Activated T-cell treated with anti-CD3 and anti-CD28 coated beads for 24 hours (primary cell): ENCODE measurements around the gene TRAPPC11.
A peak's percentile ranks its signal among the peaks of the same experiment; 100 is the strongest.
"Not testable (repeated sequence)": the region's sequence is repeated elsewhere in the genome, so short reads cannot be mapped to it uniquely, and the experiment has no call there.

Experiments
- DNase-seq: peaks from one replicate; pipeline ENCODE4 v3.0.0-alpha.2; 2020; ENCODE audit warnings: low read depth

Gene TRAPPC11

DNA sequence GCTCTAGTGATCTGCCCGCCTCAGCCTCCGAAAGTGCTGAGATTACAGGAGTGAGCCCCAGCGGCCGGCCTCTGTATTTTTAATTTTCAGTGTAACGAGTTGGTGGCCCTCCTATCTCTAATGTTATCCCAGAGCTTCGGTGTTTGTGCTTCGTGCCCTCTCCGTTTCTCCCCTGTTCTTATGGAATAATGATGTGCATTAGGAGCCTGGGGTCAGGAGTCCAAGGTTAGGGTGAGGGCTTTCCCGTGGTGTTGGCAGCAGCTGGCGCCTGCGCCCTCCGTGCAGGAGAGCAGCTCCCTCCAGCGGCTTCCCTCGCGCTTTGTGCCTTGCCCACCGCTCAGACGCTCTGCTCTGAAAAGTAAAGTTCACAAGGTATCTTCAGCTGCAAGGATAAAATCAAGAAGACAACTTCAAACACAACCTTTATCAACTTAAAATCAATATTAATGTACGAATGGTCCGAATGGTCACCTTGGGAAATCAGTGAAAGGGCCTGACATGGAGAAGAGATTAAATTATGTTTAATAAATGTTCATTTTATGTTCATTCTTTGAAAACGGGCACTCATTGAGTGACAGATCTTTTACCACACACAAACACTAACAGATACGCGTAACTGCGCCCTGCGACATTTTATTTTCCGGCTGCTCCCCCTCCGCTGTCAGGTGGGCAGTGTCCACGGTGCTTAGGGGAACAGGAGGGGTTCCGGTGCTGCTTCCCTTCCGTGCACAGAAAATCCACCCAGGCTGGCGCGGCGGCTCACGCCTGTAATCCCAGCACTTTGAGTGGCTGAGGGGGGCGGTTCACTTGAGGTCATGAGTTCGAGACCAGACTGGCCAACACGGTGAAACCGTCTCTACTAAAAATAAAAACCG lies 62.4 kb downstream of the TRAPPC11 start:
- peak; percentile 24 for DNase-seq

DNA sequence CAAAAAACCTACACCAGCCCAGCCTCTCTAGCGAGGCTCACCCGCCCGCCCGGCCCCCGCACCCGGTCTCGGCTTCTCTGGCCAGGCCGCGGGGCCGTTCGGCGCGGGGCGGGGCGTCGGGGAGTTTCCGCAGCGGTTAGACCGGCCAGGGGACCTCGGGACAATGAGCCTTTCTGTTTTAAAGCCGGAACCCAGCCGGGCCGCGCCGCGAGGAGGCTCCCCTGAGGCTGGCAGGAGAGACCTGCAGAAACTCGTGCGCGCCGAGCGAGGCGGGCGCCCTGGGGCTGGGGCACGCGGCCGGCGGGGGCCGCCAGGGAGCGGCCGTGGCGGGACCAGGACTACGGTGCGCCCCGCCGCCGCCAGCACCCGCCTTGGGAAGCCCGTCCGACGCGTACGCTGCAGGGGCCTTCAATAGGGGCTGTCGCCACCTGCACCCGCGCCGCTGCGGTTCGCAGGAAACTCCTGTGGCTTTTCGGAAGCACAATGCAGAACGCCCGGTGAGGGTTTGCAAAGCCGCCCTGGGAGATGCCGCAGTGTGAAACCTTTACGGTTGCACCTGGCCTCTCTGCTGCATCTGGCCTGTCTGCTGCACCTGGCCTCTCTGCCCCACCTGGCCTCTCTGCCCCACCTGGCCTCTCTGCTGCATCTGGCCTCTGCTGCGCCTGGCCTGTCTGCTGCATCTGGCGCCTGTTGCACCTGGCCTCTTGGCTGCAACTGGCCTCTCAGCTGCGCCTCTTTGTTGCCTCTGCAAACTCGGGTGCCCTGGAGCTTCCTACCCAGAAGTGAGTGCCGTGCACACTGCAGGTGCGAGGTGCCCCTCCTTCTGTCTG lies 63.9 kb downstream of the TRAPPC11 start:
- DNase-seq: peak; percentile 20

DNA sequence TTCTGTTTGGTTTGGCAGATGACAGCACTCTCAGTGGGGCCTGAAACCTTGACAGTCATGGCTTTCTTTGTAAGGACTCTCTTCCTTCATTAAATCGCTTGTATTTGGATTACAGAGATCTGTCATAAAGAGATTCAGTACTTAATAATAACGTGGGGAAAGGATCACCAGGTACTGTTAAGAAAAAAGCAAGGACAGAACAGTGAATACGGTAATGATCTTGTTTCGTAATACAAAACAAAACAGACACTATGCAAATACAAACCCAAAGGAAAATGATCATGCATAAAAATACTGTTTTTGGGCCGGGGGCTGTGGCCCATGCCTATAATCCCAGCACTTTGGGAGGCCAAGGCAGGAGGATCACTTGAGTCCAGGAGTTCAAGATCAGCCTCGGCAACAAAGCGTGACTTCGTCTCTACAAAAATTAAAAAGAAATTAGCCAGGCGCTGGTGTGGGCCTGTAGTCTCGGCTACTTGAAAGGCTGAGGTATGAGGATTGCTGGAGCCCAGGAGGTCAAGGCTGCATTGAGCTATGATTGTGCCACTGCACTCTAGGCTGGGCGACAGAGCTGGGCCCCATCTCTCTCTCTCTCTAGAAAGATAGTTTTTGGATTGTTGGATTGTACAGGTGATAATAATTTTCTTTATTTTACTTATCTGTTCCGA lies 64.6 kb downstream of the TRAPPC11 start:
- DNase-seq: no peak

DNA sequence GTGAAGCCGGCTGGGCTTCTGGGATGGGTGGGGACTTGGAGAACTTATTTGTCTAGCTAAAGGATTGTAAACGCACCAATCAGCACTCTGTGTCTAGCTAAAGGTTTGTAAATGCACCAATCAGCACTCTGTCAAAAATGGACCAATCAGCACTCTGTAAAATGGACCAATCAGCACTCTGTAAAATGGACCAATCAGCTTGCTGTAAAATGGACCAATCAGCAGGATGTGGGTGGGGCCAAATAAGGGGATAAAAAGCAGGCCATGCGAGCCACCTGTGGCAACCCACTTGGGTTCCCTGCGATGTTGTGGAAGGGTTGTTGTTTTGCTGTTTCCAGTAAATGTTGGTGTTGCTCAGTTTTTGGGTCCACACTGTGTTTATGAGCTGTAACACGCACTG lies 66.5 kb downstream of the TRAPPC11 start:
- not testable (repeated sequence) for DNase-seq

DNA sequence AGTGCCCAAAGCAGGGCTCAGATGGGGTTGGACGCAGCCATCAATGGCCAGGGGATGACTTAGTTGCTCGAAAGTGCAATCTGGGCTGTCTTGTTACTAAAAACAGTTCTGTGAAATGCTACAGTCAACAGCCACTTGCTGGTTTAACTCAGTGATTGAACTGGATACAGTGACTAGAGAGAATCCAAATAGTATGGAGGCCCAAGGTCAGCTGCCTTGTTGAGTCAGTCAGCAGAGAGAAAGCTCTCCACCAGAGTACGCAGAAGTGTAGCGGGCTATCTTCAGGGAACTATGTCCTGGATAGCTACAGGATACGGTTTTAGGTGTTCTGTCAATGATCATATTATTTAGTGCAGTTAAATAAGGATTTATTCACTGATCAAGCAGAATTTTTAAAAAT lies 68.4 kb downstream of the TRAPPC11 start:
- DNase-seq: no peak

DNA sequence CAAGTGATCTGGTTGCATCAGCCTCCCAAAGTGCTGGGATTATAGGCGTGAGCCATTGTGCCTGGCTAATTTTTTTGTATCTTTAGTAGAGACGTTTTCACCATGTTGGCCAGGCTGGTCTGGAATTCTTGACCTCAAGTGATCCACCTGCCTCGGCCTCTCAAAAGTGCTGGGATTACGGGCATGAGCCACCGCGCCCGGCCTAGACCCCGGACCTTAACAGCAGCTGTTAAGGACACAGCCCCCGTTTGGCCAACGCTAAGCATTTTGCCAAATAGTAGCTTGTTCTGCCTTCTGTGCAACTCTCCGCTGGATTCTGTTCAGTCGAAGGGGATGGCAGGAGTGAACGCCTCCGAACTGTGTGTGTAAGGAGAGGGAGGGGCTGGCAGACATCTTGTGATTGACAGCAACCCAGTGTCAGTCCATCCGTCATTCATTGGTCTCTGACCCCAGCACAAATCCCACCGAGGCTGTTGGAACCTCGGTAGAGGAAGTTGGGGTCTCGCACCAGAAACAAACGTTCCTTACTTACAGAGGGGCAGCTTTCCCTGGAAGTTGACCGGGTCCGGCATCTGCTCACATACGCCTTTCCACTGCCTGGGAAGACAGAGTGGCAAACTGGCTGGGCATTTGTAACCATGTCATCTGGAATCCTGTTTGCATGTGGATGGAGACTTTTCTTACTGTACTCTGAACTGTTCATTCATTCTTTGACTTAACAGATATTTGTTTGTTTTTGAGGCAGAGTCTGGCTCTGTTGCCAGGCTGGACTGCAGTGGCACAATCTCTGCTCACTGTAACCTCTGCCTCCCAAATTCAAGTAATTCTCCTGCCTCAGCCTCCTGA lies 69.4 kb downstream of the TRAPPC11 start:
- no peak for DNase-seq

DNA sequence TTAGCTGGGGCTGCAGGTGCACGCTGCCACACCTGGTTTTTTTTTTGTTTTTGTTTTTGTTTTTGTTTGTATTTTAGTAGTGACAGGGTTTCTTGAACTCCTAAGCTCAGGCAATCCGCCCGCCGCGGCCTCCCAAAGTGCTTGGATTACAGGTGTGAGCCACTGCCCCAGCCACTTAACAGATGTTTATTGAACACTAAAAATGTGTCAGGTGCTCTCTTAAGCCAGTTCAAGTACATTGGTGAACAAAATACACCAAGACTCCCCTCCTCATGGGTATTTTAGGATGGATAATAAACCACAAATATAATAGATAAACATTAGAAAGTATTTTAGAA lies 69.9 kb downstream of the TRAPPC11 start:
- DNase-seq: no peak

DNA sequence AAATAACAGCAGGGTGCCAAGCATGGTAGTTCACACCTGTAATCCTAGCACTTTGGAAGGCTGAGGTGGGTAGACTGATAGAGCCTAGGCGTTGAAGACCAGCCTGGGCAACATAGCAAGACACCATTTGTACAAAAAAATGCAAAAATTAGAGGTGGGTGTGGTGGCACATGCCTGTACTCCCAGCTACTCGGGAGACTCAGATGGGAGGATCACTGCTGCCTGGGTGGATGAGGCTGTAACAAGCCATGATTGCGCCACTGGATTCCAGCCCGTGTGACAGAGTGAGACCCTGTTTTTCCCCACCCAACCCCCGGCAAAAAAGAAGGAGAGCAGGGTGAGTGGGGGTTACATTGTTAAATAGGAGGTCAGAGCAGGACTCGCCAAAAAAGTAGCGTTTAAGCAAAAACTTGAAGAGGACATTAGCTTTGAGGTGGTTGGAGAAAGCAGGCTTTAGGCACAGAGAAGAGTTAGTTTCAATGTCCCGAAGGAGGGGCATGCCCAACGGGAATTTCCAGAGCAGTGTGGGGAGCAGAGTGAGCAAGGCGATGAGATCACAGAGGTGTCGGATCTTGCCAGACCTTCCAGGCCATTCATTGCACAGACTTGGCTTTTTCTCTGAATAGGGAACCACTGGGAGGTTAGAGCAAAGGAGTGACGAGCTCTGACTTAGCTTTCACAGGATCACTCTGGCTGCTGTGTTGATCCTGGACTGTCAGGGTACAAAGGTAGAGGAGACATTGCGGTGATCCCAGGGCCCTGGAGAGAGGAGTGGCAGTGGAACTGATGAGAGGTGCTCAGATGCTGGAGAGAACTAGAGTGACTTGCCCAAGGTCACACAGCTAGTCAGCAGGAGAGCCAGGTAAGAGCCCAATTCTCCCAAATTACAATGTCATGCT lies 70.6 kb downstream of the TRAPPC11 start:
- no peak for DNase-seq

DNA sequence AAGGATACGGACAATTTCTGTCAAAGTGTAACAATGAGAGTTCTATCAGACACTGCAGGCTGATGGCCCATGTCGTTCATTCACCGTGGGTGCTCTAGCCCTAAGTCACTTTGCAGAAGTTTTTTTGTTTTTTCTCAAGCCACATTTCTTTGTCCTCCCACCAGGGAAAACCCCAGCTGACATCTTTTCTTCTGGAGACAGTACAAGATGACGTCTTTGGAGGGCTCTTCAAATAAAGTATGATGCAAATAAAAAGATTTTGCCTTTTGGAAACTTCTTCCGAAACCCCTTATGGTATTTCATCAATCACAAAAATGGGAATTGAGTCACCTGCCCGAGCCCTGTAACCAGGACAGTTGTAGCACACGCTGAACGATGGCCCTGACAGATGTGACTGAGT lies 73.2 kb downstream of the TRAPPC11 start:
- DNase-seq: no peak

DNA sequence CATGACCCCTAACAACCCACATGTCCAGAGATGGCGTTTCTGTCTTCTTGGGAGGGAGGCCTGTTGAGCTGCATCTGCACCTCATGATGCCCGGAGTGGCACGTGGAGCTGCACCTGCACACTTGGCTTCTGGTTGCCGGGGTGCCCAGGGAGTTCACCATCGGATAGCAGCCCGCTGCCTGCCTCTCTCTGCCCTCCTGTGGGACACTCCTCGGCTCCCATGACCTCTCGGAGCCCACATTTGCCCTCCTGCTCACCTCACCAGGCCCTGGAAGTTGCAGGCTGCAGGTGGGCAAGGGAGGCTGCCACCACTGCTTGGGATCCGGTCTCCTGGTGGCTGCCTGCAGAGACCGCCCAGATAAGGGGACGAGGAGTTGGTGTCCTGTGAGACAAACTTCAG lies 74.1 kb downstream of the TRAPPC11 start:
- no peak for DNase-seq

DNA sequence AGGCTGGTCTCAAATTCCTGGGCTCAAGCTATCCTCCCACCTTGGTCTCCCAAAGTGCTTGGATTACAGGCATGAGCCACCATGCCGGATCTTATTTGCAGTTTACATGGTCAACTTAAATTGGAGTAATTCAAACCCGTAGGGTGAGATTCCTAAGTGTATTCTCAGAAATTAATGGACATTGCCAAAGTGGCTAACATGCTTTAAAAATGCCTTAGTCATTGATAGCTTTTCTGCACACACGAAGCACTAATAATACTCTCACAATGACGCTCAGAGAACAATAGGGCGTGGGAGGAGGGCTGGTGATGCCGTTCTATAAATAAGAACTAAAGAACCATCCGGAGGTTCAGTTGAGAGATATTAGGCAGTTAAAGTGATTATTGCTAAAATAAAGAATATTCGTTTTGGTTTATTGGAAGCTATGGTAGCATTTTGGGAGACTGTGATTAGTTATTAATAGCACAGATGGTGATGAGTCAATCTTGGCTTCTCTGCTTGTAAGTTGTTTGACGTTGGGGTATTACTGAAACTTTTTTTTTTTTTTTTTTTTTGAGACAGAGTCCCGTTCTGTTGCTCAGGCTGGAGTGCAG lies 79.1 kb downstream of the TRAPPC11 start:
- DNase-seq: no peak

DNA sequence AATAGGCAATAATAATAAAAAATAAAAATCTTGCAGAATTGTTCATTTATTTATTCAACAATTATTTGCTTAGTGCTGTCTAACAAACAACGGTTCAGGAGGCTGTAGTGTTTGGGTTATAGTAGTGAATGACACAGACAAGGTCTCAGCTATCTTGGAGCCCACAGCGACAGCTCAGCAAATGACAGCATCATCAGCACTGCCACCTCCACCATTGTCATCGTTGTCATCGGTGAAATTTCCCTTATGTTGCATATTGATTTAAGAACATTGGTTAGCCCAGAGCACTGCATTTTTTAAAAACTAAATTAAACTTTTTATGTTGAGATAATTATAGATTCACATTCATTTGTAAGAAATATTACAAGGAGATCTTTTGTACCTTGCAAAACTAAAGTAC lies 79.9 kb downstream of the TRAPPC11 start:
- no peak for DNase-seq

DNA sequence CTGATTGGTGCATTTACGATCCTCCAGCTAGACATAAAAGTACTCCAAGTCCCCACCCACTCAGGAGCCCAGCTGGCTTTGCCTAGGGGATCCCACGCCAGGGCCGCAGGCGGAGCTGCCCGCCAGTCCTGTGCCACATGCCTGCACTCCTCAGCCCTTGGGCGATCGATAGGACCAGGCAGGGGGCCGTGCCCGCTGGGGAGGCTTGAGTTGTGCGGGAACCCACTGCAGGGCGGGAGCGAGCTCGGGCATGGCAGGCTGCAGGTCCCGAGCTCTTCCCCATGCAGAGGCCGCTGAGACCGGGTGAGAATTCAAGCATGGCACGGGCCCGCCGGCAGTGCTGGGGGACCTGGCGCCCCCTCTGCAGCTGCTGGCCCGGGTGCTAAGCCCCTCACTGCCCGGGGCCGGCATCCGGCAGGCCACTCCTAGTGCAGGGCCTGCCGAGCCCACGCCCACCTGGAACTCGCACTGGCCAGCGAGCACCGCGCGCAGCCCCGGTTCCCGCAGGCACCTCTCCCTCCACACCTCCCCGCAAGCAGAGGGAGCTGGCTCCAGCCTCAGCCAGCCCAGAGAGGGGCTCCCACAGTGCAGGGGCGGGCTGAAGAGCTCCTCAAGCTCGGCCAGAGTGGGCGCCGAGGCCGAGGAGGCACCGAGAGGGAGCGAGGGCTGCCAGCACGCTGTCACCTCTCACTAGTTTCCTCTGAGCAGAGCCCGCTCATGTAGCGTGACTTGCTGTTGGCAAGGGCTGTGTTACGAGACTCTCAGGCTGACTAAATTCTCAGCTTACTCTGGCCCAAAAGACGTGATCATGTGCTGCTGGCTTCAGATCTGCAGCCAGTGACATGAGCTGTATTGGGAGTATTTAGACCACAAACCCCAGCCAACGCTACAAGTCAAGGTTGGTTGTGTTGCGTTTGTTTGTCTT lies 87.5 kb downstream of the TRAPPC11 start:
- no peak for DNase-seq

DNA sequence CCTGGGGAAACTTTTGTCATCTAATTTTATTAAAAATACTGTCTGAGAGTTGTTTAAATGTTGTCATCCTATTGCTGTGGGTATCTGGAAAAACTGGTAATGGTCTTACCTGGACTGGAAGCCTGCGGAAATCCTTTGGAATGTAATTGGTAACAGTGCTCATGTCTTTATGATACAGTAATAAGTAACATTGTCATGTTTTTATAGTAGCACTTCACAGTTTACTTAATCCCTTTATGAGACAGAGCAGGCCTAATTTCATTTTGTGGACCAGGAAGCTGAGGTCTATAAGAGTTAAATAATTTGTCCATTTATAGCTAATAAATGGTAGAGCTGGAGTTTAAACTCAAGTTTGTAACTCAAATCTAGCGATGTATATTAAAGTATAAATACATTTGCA lies 88.3 kb downstream of the TRAPPC11 start:
- DNase-seq: no peak

DNA sequence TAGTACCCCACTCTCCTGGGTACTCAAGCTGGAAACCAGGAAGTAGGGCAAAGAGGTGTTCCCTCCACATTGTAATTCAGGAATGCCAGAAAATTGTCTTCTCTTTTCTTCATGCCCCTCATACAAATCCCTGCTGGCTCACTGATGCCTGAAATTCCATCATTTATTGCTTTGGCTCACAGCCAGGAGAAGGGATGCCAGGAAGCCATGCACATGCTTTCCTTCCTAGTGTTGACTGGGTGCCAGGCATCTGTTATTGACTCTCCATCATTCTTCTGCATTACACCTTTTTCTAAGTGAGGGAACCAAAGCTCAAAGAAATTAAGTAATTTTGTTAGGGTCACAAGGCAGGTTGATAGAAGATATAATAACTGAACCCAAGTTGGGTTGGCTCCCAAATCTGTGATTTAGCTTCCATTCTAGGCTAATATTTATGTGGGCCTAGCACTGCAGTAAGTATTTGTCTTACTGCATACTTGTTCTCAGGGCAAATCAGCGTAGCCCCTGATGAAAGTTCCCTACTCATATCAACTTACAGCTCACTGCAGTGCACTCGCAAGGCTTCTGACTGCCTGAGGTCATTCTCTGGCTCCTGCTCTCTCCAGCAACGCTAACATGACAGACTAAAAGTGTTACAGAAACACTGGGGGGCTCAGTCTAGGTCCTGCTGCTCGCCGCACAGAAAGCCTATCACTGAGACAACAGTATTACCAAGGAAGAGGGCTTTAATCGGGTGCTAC lies 89.0 kb downstream of the TRAPPC11 start:
- no peak for DNase-seq

DNA sequence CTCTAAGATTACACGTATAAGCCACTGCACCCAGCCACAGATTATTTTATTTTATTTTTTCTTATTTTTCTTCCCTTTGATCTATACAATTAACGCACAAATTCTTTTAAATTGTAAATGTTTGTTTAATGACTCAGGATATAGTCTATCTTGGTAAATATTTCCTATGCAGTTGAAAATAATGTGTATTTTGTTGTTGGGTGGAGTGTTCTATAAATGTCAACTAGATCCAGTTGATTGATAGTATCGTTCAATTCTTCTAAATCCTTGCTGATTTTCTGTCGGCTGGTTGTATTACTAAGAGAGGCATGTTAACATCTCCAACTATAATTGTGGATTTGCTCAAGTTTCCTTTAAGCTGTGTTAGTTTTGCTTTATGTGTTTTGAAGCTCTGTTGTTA lies 92.0 kb downstream of the TRAPPC11 start:
- DNase-seq: no peak

DNA sequence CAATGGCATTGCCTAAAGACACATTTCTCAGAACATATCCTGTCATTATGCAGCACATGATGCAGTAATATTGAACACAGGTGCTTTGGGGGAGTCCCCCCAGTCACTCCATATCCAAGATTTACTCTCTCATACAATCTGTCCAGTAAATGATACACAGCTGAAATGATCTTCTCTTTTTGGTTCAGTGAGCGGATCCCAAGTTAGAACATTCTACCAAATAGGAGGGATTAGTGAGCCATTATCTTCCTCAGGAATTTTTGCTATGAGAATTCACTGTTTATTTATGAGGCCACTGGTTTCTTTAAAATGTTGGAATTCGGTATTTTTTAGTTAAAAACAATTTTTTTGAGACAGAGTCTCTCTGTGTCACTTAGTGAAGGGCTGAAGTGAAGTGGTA lies 96.5 kb downstream of the TRAPPC11 start:
- no peak for DNase-seq

DNA sequence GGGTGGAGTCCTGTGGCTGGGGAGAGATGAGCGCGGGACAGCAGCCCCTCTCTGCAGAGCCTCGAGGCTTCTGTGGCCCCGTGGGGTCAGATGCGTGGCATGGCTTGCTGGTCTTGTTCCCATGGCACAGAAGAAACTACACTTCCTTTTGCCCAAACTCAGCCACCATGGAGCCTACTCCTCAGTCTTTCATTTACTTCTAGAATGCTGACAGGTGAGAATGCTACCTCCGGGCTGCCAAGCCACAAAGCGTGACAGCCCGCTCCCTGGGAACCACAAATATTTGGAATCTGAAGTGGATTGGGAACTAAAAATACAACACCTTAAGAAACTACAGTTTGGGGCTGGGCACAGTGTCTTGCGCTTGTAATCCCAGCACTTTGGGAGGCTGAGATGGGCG lies 98.0 kb downstream of the TRAPPC11 start:
- no peak for DNase-seq
